HL-60 (cell line): ENCODE measurements around the gene CDKN2D.
A peak's percentile ranks its signal among the peaks of the same experiment; 100 is the strongest.
"Not testable (repeated sequence)": the region's sequence is repeated elsewhere in the genome, so short reads cannot be mapped to it uniquely, and the experiment has no call there.

Source experiments
- DNase-seq, 2 experiments: peaks; one replicate each; pipeline ENCODE4 v3.0.0-alpha.2; 2010 to 2020; ENCODE audit warnings: low read depth in 1 of 2, low spot score in 1 of 2
- H3K27ac ChIP-seq: fragments of 250-450 bp; sonication (Bioruptor Pico); replicated peaks from 2 replicates; pipeline ENCODE4 v1.5.1; 2020; ENCODE audit warnings: mild to moderate bottlenecking, moderate library complexity
- H3K27me3 ChIP-seq: fragments of 250-450 bp; sonication (Bioruptor Pico); 2 replicates; pipeline ENCODE4 v1.5.1; 2021; ENCODE audit warnings: mild to moderate bottlenecking, moderate library complexity; ENCODE audit not compliant: insufficient read depth, poor library complexity, severe bottlenecking
- H3K4me3 ChIP-seq: replicated peaks from 2 replicates; pipeline ENCODE4 v1.5.1; 2011; ENCODE audit warnings: mild to moderate bottlenecking, control low read depth, low read length; ENCODE audit not compliant: insufficient read depth
- GABPA ChIP-seq: IDR thresholded peaks from 2 replicates; pipeline ENCODE4 v1.6.1; 2012; ENCODE audit warnings: low read depth
- POLR2AphosphoS5 ChIP-seq: IDR thresholded peaks from 2 replicates; pipeline ENCODE4 v1.6.1; 2012; ENCODE audit warnings: low read depth
- SPI1 ChIP-seq: IDR thresholded peaks from 2 replicates; pipeline ENCODE4 v1.6.1; 2012; ENCODE audit warnings: low read depth, mild to moderate bottlenecking, borderline replicate concordance
- TF ChIP-seq, protein P1 (sequence below): IDR thresholded peaks from 2 replicates; pipeline ENCODE4 v1.6.1; 2012; ENCODE audit warnings: low read depth; ENCODE audit not compliant: insufficient replicate concordance
- TF ChIP-seq, protein P2 (sequence below): IDR thresholded peaks from one replicate; pipeline ENCODE4 v1.5.1; 2011; ENCODE audit warnings: low read length, control low read depth, inconsistent platforms; ENCODE audit not compliant: insufficient read depth

The CDKN2D gene

DNA sequence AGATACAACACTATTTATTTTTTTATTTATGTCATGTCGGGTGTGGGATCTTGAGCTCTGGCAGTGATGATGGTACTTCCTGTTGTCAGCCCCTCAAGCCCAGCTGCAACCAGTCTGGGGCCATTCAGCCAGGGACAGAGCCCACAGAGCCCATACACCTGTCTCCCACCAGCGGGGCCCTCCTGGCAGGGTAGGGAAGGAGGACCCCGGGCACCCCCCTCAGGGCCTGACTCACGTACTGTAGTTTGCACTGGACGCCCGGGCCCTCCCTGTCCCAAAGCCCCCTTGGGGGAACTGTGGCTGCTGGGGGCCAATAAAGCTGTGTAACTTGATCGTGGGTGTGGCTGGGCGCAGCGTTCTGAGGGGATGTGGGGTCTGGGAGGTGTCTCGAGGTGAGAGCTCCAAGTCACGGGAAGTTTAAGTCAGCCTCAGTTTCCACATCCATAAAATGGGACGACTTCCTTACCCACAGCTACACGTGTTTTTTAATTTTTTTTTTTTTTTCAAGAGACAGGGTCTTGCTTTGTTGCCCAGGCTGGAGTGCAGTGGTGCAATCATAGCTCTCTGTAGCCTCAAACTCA, 15.6 kb downstream of the CDKN2D start:
- H3K27ac ChIP-seq, result peak overlapping the region; percentile 50

DNA sequence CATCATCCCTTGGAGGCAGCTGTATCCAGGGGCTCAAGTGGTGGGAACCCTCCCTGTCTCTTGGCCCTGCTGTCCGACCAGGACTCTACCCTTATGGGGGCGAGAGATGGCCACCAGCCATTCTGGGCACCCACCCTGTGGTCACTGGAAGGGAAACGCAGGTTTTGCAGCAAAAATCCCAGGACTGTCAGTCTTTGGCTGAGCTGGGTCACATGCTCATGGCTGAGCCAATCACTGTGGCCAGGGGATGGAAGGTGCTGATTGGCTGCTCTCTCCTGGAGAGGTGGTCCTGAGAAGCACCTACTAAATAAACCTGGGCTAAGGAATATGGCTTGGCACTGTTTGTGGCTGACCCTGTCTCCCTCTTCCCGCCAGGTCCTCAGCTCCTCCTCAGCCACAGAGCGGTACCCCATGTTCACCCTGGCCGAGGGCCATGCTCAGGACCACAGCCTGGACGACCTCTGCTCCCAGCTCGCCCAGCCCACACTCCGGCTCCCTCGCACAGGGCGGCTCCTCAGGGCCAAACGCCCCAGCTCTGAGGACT, 16.2 kb downstream of the CDKN2D start:
- TF ChIP-seq, protein P1, sequence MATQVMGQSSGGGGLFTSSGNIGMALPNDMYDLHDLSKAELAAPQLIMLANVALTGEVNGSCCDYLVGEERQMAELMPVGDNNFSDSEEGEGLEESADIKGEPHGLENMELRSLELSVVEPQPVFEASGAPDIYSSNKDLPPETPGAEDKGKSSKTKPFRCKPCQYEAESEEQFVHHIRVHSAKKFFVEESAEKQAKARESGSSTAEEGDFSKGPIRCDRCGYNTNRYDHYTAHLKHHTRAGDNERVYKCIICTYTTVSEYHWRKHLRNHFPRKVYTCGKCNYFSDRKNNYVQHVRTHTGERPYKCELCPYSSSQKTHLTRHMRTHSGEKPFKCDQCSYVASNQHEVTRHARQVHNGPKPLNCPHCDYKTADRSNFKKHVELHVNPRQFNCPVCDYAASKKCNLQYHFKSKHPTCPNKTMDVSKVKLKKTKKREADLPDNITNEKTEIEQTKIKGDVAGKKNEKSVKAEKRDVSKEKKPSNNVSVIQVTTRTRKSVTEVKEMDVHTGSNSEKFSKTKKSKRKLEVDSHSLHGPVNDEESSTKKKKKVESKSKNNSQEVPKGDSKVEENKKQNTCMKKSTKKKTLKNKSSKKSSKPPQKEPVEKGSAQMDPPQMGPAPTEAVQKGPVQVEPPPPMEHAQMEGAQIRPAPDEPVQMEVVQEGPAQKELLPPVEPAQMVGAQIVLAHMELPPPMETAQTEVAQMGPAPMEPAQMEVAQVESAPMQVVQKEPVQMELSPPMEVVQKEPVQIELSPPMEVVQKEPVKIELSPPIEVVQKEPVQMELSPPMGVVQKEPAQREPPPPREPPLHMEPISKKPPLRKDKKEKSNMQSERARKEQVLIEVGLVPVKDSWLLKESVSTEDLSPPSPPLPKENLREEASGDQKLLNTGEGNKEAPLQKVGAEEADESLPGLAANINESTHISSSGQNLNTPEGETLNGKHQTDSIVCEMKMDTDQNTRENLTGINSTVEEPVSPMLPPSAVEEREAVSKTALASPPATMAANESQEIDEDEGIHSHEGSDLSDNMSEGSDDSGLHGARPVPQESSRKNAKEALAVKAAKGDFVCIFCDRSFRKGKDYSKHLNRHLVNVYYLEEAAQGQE, result no peak
- TF ChIP-seq, protein P2, sequence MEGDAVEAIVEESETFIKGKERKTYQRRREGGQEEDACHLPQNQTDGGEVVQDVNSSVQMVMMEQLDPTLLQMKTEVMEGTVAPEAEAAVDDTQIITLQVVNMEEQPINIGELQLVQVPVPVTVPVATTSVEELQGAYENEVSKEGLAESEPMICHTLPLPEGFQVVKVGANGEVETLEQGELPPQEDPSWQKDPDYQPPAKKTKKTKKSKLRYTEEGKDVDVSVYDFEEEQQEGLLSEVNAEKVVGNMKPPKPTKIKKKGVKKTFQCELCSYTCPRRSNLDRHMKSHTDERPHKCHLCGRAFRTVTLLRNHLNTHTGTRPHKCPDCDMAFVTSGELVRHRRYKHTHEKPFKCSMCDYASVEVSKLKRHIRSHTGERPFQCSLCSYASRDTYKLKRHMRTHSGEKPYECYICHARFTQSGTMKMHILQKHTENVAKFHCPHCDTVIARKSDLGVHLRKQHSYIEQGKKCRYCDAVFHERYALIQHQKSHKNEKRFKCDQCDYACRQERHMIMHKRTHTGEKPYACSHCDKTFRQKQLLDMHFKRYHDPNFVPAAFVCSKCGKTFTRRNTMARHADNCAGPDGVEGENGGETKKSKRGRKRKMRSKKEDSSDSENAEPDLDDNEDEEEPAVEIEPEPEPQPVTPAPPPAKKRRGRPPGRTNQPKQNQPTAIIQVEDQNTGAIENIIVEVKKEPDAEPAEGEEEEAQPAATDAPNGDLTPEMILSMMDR, result no peak
- TF ChIP-seq SPI1, result no peak
- no peak for TF ChIP-seq GABPA
- no peak; the same call in 1 of the 2 replicates for TF ChIP-seq POLR2AphosphoS5
- DNase-seq, result no peak
- Histone ChIP-seq H3K4me3 (no peak overlapping the region), H3K27ac (peak overlapping the region; percentile 50; the same call in 1 of the 2 replicates), H3K27me3 (no peaks in the 10 kb centered on the region)

More for the DNA sequence above, 15.6 kb downstream of the CDKN2D start:
- H3K27me3 ChIP-seq, result no peaks in the 10 kb centered on the region
- TF ChIP-seq, protein P2, result no peak
- no peak for TF ChIP-seq SPI1
- no peak for TF ChIP-seq GABPA
- TF ChIP-seq, protein P1, result no peak
- TF ChIP-seq POLR2AphosphoS5, result no peak
- no peak for DNase-seq
- H3K4me3 ChIP-seq, result no peak overlapping the region

DNA sequence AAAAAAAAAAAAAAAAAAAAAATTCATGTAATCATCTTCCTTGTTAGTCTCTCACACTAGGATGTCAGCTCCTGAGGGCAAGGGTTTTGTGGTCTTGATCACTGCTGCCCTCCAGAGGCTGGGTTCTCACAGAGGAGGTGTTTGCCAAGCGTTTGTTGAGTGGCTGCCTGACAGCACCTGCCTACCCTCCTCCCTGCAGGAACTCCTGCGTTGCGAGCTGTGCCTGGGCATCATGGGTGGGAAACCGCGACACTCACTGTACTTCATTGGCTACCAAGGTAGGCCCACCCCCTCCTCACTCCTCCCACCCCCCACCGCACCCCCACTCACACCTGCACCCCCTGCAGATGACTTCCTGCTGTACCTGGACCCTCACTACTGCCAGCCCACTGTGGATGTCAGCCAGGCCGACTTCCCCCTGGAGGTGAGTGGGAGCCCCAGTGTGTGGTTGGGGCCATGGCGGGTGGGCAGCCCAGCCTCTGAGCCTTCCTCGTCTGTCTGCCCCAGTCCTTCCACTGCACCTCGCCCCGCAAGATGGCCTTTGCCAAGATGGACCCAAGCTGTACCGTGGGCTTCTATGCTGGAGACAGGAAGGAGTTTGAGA, 17.0 kb downstream of the CDKN2D start:
- DNase-seq, result peak in 1 of 2 experiments; percentile 81
- no peak overlapping the region for H3K4me3 ChIP-seq
- no peak overlapping the region for H3K27ac ChIP-seq
- TF ChIP-seq, protein P1, result no peak
- TF ChIP-seq GABPA (no peak), SPI1 (no peak), POLR2AphosphoS5 (0 out of 2 replicates have a peak, but pooled peaks have one; percentile 16)
- TF ChIP-seq, protein P2, result peak; percentile 20
- no peaks in the 10 kb centered on the region for H3K27me3 ChIP-seq

DNA sequence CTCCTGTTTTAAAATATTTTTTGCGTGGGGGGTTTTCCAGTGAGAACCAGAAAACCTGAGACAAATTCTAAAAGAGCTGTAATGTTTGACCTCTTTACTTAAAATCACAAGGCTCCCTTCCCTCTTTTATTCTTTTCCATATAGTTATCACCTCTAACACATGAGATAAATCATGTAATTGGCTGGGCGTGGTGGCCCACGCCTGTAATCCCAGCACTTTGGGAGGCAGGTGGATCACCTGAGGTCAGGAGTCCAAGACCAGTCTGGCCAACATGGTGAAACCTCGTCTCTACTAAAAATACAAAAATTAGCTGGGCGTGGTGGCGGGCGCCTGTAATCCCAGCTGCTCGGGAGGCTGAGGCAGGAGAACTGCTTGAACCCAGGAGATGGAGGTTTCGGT, 17.8 kb downstream of the CDKN2D start:
- not testable (repeated sequence) for H3K27me3 ChIP-seq, DNase-seq, H3K27ac ChIP-seq, H3K4me3 ChIP-seq
